H7 (cell line): ENCODE results near the gene CHMP6. TPM values are rescaled to one million over a fixed set of nuclear protein-coding genes. Genes with fewer than 3 reads are reported as not detected.
A peak's percentile ranks its signal among the peaks of the same experiment; 100 is the strongest.

Experiments used
- DNase-seq: peaks from one replicate; pipeline ENCODE4 v3.0.0; 2012
- H3K27me3 ChIP-seq: 2 replicates; pipeline ENCODE4 v1.6.0; 2011; ENCODE audit warnings: mild to moderate bottlenecking, low read length; ENCODE audit not compliant: control insufficient read depth, insufficient read depth
- H3K36me3 ChIP-seq: replicated peaks from 2 replicates; pipeline ENCODE4 v1.5.1; 2011; ENCODE audit warnings: low read length; ENCODE audit not compliant: control insufficient read depth, insufficient read depth
- H3K4me3 ChIP-seq: 2 replicates; pipeline ENCODE4 v1.5.1; 2011; ENCODE audit warnings: low read depth, mild to moderate bottlenecking, control low read depth, low read length, moderate library complexity; ENCODE audit not compliant: insufficient read depth
- total RNA-seq: library from RNA; depleted of rRNA; stranded (reverse); fragments of >200 nt; shearing (Covaris generic); gene quantifications from 2 replicates; pipeline ENCODE4 v1.2.3, GENCODE V29; 2014

The CHMP6 gene
- total RNA-seq, 1 experiment from 2014 or later = 15.0 TPM

GRCh38 chr17:80976701-80977100 lies 14.9 kb upstream of the CHMP6 start:
- Histone ChIP-seq H3K36me3 (no peaks in the 10 kb centered on the region), H3K4me3 (no peak overlapping the region), H3K27me3 (peaks cover 3% of the 10 kb centered on the region; the same call in 1 of the 2 replicates)
- no peak for DNase-seq

DNA sequence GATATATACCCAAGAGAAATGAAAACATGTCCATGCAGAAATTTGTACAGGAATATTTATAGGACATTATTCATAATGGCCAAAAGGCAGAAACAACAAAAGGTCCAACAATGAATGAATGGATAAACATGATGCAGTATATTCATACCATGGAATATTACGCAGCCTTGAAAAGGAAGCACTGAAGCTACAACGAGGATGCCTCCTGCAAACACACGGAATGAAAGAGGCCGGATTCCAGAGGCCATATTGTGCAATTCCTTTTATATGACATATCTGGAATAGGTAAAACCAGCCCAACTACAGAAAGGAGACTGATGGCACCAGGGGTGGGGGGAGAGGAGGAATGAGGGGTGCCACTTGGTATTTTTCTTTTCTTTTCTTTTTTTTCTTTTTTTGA lies 14.5 kb upstream of the CHMP6 start:
- peaks cover 4% of the 10 kb centered on the region; the same call in 1 of the 2 replicates for H3K27me3 ChIP-seq
- no peaks in the 10 kb centered on the region for H3K36me3 ChIP-seq
- H3K4me3 ChIP-seq = no peak overlapping the region
- DNase-seq = no peak

GRCh38 chr17:80978499-80979497 lies 12.8 kb upstream of the CHMP6 start:
- Histone ChIP-seq H3K27me3 (peaks cover 5% of the 10 kb centered on the region; the same call in 1 of the 2 replicates), H3K36me3 (no peaks in the 10 kb centered on the region), H3K4me3 (no peak overlapping the region)
- DNase-seq = no peak

DNA sequence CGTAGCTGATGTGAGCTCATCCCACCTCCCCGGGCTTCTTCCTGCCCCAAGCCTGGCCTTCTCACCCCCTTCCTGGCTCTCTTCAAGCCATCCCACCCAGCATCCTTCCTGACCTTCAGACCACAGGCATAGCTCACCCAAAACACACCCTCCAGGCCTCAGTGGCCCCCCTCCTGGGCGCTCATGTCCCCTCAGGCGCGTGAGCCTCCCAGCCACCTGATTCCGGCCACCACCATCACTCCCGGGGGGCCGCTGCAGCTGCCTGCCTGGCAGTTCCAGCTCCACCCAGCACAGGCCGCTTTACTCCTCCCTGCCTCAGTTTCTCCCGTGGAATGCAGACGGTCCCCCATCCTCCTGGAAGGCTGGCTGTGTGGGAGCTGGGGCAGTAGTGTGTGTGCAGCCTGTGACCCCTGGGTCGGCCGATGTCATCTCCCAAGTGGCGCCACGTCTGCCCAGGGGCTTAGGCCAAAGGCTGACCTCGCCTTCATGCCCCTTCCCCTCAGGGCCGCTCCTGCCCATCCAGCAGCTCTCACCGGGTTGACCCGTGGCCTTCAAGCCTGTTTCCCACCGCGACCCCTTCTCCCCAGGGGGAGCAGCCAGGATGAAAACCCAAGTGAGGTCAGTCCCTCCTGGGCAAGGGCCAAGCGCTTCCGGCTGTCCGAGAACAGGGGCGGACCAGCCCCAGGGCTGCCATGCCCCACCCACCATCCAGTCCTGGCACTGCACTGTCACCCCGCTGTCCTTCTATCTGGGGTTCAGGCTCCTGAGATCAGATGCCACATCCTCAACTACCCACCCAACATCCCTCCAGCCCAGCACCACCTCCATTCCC lies 11.9 kb upstream of the CHMP6 start:
- H3K27me3 ChIP-seq = peaks cover 5% of the 10 kb centered on the region; the same call in 1 of the 2 replicates
- peak; percentile 68 for DNase-seq
- H3K4me3 ChIP-seq = no peak overlapping the region
- no peaks in the 10 kb centered on the region for H3K36me3 ChIP-seq

DNA sequence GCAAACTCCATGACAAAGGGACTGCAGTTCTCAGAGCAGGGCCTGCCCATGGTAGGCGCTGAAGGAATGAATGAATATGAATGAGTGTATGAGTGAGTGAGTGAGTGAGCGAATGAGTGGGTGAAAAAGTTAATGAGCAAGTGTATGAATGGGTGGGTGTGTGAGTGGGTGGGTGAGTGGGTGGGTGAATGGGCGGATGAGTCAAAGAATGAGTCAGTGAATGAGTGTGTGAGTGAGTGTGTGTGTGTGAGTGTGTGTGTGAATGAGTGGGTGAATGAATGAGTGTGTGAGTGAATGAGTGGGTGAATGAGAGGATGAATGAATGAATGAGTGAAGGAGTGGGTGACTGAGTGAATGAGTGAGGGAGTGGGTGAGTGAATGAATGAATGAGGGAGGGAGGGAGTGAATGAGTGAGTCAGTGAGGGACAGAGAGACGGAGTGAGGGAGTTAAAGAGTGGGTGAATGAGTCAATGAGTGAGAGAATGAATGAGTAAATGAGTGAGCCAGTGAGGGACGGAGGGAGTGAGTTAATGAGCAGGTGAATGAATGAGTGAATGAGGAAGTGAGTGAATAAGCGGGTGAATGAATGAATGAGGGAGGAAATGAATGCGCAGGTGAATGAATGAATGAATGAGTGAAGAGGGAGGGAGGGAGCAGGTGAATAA lies 11.1 kb upstream of the CHMP6 start:
- no peak for DNase-seq
- H3K27me3 ChIP-seq = peaks cover 5% of the 10 kb centered on the region; the same call in 1 of the 2 replicates
- H3K36me3 ChIP-seq = no peaks in the 10 kb centered on the region
- peak overlapping the region; percentile 43 for H3K4me3 ChIP-seq

DNA sequence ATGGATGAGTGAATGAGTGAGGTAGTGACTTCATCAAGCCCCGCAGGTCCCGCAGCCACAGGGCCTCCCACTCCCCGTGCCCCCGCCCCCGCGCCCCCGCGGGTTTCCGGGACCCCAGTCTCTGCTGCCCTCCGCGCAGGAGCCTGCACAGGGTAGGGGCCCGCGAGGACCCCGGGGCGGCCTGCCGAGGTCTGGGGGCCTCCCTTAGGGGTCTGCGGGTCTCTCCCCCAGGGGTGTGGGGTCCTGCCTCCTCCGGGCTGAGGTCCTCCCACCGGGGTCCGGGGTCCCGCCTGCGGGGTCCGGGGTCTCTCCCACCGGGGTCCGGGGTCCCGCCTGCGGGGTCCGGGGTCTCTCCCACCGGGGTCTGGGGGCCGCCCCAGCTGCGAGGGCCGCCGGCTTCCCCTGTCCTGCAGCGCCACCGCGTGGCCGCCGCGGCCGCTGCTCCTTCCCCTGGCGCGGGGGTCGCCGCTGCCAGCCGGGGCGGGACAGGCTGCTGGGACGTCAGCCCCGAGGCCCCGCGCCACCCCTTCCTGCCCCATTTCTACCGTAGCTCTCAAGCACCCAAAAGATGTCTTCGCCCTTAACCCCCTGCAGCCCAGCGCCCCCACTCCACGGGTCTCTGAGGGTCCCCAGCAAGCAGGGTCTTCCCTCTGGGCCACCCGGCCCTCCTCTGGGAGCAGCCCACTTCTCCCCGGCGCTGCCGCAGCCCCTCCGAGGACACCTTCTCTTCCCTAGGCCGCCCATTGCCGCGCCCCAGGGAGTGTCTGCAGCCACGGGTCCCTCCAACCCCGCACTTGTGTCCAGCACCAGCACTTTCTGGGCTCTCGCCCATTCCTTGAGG lies 10.4 kb upstream of the CHMP6 start:
- DNase-seq = peak; percentile 99
- H3K4me3 ChIP-seq = peak overlapping the region; percentile 43
- H3K36me3 ChIP-seq = no peaks in the 10 kb centered on the region
- peaks cover 5% of the 10 kb centered on the region; the same call in 1 of the 2 replicates for H3K27me3 ChIP-seq

DNA sequence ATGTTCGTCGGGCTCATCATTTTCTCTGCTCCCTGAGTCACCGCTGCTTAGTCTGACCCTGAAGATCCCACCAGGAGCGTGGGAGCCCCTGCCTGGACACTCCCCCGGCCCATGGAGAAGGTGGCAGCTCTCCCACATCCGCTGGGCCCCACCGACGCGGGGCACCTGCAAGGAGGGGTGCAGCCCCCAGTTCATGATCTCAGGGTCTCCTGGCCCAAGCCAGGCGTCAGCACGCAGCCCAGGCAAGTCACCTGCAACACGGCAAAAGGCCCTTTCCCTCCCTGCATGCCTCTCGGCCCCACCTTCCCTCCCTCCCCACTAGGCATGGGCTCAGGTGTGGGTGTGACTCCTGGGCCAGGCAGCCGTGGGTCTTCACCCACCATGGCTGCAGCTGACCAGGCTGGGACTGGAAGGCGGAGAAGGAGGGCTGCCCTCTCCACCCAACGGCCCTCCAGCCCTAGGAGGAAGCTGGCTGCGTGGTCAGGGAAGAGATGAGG lies 9.7 kb upstream of the CHMP6 start:
- no peak for DNase-seq
- H3K4me3 ChIP-seq = no peak overlapping the region; the same call in 1 of the 2 replicates
- peaks cover 5% of the 10 kb centered on the region; the same call in 1 of the 2 replicates for H3K27me3 ChIP-seq
- H3K36me3 ChIP-seq = no peaks in the 10 kb centered on the region

DNA sequence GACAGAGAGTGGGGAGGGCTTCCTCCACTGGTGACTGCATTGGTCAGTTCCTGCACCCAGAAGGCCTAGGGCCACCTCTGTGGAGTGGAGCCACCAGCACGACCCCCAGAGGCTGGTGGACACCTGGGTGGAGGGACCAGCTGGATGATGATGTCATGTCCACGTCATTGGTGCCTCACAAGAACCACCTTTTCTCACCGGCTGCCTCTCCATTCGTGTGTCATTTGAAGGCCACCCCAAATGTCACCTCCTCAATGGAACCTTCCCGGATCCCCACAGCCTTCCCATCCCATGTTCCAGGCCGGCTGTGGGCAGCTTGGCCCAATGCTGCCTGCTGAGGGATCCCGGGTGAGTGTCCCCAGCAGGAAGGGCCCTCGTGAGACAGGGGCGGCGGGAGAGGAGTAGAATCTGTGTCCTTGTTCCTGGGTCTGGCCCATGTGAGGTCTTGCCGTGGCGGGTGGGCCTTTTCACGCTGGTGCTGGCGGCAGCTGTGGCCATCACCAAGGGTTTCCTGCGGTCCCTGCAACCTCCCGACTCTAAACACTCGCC lies 9.1 kb upstream of the CHMP6 start:
- H3K4me3 ChIP-seq = no peak overlapping the region
- H3K27me3 ChIP-seq = peaks cover 5% of the 10 kb centered on the region; the same call in 1 of the 2 replicates
- no peaks in the 10 kb centered on the region for H3K36me3 ChIP-seq
- DNase-seq = no peak

DNA sequence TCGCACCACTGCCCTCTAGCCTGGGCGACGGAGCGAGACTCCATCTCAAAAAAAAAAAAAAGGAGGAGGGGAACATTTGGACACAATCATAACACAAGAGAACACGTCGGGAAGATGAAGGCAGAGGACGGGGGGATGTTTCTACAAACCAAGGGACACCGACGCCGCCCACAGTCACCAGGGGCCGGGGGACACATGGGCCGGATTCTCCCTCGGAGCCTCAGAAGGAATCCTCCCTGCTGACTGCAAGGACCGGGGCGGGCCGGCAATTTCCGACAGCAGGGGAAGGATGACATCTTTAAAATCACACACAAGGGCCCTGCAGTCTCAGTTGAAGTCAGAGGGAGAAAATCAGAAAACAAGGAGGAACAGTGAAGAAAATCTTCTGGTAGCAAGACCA lies 8.1 kb upstream of the CHMP6 start:
- no peaks in the 10 kb centered on the region for H3K36me3 ChIP-seq
- no peak overlapping the region for H3K4me3 ChIP-seq
- H3K27me3 ChIP-seq = peaks cover 5% of the 10 kb centered on the region; the same call in 1 of the 2 replicates
- DNase-seq = no peak

GRCh38 chr17:80984749-80985148 lies 6.9 kb upstream of the CHMP6 start:
- Histone ChIP-seq H3K4me3 (no peak overlapping the region), H3K36me3 (no peaks in the 10 kb centered on the region), H3K27me3 (peaks cover 5% of the 10 kb centered on the region; the same call in 1 of the 2 replicates)
- peak; percentile 90 for DNase-seq

- no peak for DNase-seq
- H3K4me3 ChIP-seq = no peak overlapping the region
- no peaks in the 10 kb centered on the region for H3K36me3 ChIP-seq
- H3K27me3 ChIP-seq = peaks cover 5% of the 10 kb centered on the region; the same call in 1 of the 2 replicates
Observed at GRCh38 chr17:80986046-80986445, 5.6 kb upstream of the CHMP6 start.

DNA sequence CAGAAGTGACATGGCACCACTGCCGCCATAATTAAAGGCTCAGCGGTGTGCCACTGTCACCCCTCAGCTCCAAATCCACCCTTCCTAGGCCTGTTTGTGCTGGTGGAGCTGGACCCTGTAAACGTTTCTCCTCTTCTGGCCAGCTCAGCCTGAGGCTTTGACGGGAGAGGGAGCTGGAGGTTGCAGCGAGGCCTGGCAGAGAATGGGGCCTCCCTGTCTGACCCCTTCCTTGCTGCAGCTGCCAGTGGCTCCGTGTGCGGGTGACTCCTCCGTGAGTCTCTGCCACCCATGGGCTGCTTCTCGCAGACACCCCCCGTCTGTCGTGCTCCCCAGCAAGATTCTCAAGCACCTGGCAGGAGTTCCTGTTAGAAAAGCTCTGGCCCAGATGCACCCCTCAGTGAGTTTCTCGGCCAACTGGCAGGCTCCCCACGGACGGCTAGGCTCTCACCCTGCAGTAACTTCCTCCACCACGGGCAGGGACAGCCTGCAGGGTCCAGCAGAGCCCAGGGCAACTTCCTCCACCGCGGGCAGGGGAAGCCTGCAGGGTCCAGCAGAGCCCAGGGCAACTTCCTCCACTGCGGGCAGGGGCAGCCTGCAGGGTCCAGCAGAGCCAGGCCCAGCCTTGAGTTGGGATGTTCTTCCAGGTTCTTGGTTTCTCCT lies 4.7 kb upstream of the CHMP6 start:
- no peaks in the 10 kb centered on the region for H3K36me3 ChIP-seq
- peak; percentile 36 for DNase-seq
- no peak overlapping the region for H3K4me3 ChIP-seq
- H3K27me3 ChIP-seq = 0 out of 2 replicates have a peak, but pooled peaks cover 2% of the 10 kb centered on the region
